PFSK-1 (cell line): ENCODE results near the gene PCDHAC1. TPM values are rescaled to one million over a fixed set of nuclear protein-coding genes. Genes with fewer than 3 reads are reported as not detected.

ENCODE experiments used
- FOXP2 ChIP-seq: optimal IDR thresholded peaks from 2 replicates; pipeline ENCODE3; 2011; ENCODE audit warnings: borderline replicate concordance, control low read depth, inconsistent platforms; ENCODE audit not compliant: insufficient read depth; ENCODE audit errors: extremely low read length, extremely low read depth
- POLR2AphosphoS5 ChIP-seq: IDR thresholded peaks from 2 replicates; pipeline ENCODE4 v1.6.1; 2012; ENCODE audit warnings: low read depth, mild to moderate bottlenecking, control low read depth, low read length, moderate library complexity
- SIN3A ChIP-seq: IDR thresholded peaks from 2 replicates; pipeline ENCODE4 v1.6.1; 2012; ENCODE audit warnings: mild to moderate bottlenecking, low read length, moderate library complexity, borderline replicate concordance; ENCODE audit not compliant: insufficient read depth
- TAF1 ChIP-seq: IDR thresholded peaks from 2 replicates; pipeline ENCODE4 v1.6.1; 2012; ENCODE audit warnings: low read length, control low read depth, borderline replicate concordance; ENCODE audit not compliant: insufficient read depth
- polyA plus RNA-seq: library from polyadenylated mRNA; unstranded; fragments of >200 nt; gene quantifications from one replicate; pipeline ENCODE4 v1.2.1, GENCODE V29; 2012; ENCODE audit warnings: low read depth, missing spikeins; ENCODE audit not compliant: insufficient read length
- TF ChIP-seq, protein P1 (sequence below), 2 experiments: IDR thresholded peaks; 2 replicates each; pipeline versions ENCODE4 v1.6.1 to v1.8.0; 2011 to 2012; ENCODE audit warnings: low read depth in 2 of 2, low read length in 2 of 2, control low read depth in 1 of 2, inconsistent platforms in 1 of 2, mild to moderate bottlenecking in 1 of 2, moderate library complexity in 1 of 2; ENCODE audit not compliant: insufficient read depth in 1 of 2

Gene PCDHAC1, protein sequence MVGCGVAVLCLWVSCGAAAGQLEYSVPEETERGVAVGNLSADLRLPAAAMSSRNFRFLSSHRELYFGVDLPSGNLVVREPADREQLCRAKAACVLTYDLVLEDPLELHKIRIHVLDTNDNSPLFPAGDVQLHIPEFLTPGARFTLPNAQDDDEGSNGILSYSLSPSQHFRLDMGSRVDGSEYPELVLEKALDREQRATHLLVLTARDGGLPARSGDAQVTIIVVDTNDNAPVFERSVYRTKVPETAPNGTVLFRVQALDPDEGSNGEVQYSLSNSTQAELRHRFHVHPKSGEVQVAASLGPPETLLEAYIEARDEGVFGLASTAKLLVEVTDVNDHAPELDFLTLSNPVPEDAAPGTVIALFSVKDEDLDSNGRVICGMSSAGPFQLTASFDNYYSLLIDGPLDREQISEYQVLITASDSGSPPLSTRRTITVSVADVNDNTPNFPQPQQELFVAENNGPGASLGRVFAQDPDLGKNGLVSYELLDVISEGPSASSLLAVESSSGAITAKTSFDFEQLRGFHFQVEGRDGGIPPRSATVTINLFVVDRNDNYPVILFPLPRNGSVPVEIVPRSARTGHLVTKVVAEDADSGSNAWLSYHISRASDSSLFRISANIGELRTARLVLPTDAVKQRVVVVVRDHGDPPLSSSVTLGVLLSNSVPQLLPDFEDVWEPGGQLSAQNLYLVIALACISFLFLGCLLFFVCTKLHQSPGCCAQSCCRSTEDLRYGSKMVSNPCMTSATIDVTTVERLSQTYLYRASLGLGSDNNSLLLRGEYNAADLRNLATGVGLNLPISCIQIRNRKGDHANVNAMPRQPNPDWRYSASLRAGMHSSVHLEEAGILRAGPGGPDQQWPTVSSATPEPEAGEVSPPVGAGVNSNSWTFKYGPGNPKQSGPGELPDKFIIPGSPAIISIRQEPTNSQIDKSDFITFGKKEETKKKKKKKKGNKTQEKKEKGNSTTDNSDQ
- polyA plus RNA-seq = 0.65 TPM

DNA sequence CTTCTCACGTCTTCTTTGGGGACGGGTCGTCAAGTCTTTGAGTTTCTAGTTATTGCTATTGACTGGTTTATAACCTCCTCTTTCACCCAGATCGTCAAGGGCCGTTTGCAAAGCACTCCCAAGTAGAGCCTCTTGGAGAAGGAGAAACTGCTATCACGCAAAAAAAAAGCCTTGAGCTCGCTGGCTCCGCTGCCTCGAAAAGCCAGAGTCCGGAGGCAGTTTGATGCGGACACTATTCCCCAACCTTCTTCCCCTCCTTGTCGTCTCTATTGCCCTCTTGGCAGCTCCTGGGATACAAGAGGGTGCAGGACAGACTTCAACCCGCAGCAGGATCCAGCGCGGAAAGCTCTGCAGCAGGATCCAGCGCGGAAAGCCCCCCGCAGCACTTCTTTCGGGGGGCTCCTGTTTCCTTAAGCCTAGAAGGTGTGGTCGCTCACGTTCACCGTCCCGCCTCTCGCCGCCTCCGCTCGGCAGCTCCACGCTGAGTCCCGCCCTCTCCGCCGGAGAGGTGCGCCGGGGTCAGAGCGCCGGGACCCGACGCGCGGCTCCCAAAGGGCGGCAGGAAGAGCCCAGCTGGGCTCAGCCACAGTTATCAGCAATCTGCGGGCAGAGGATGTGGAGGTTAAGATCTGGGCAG lies at the start of gene PCDHAC1:
Gene PCDHAC1, plus strand, starts transcription at position 494 of the 637 bp plus-strand sequence. CDS start 594 bp downstream, outside the sequence.
- TF ChIP-seq TAF1 = no peak
- TF ChIP-seq, protein P1, sequence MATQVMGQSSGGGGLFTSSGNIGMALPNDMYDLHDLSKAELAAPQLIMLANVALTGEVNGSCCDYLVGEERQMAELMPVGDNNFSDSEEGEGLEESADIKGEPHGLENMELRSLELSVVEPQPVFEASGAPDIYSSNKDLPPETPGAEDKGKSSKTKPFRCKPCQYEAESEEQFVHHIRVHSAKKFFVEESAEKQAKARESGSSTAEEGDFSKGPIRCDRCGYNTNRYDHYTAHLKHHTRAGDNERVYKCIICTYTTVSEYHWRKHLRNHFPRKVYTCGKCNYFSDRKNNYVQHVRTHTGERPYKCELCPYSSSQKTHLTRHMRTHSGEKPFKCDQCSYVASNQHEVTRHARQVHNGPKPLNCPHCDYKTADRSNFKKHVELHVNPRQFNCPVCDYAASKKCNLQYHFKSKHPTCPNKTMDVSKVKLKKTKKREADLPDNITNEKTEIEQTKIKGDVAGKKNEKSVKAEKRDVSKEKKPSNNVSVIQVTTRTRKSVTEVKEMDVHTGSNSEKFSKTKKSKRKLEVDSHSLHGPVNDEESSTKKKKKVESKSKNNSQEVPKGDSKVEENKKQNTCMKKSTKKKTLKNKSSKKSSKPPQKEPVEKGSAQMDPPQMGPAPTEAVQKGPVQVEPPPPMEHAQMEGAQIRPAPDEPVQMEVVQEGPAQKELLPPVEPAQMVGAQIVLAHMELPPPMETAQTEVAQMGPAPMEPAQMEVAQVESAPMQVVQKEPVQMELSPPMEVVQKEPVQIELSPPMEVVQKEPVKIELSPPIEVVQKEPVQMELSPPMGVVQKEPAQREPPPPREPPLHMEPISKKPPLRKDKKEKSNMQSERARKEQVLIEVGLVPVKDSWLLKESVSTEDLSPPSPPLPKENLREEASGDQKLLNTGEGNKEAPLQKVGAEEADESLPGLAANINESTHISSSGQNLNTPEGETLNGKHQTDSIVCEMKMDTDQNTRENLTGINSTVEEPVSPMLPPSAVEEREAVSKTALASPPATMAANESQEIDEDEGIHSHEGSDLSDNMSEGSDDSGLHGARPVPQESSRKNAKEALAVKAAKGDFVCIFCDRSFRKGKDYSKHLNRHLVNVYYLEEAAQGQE (IDR thresholded peaks at IDR 0.05; ENCODE audit: insufficient read depth in 1 of 2, low read depth in 2 of 2, low read length in 2 of 2) = no peak
- TF ChIP-seq POLR2AphosphoS5 = no peak
- TF ChIP-seq SIN3A = no peak
- TF ChIP-seq FOXP2 = no peak

DNA sequence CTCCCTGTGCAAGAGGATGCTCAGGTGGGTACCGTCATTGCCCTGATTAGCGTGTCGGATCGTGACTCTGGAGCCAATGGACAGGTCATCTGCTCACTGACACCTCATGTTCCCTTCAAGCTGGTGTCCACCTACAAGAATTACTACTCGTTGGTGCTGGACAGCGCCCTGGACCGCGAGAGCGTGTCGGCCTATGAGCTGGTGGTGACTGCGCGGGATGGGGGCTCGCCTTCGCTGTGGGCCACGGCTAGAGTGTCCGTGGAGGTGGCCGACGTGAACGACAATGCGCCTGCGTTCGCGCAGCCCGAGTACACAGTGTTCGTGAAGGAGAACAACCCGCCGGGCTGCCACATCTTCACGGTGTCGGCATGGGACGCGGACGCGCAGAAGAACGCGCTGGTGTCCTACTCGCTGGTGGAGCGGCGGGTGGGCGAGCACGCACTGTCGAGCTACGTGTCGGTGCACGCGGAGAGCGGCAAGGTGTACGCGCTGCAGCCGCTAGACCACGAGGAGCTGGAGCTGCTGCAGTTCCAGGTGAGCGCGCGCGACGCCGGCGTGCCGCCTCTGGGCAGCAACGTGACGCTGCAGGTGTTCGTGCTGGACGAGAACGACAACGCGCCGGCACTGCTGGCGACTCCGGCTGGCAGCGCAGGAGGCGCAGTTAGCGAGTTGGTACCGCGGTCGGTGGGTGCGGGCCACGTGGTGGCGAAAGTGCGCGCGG lies 49.4 kb upstream of the PCDHAC1 start:
- TF ChIP-seq, protein P1 (IDR thresholded peaks at IDR 0.05; ENCODE audit: insufficient read depth in 1 of 2, low read depth in 2 of 2, low read length in 2 of 2) = peak in 1 of 2 experiments; percentile 35; a peak in 1 of 4 replicates

DNA sequence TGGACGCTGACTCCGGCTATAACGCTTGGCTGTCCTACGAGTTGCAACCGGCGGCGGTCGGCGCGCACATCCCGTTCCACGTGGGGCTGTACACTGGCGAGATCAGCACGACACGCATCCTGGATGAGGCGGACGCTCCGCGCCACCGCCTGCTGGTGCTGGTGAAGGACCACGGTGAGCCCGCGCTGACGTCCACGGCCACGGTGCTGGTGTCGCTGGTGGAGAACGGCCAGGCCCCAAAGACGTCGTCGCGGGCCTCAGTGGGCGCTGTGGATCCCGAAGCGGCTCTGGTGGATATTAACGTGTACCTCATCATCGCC lies 48.9 kb upstream of the PCDHAC1 start:
- TF ChIP-seq SIN3A = no peak
- TF ChIP-seq, protein P1 (IDR thresholded peaks at IDR 0.05; ENCODE audit: insufficient read depth in 1 of 2, low read depth in 2 of 2, low read length in 2 of 2) = no peak

DNA sequence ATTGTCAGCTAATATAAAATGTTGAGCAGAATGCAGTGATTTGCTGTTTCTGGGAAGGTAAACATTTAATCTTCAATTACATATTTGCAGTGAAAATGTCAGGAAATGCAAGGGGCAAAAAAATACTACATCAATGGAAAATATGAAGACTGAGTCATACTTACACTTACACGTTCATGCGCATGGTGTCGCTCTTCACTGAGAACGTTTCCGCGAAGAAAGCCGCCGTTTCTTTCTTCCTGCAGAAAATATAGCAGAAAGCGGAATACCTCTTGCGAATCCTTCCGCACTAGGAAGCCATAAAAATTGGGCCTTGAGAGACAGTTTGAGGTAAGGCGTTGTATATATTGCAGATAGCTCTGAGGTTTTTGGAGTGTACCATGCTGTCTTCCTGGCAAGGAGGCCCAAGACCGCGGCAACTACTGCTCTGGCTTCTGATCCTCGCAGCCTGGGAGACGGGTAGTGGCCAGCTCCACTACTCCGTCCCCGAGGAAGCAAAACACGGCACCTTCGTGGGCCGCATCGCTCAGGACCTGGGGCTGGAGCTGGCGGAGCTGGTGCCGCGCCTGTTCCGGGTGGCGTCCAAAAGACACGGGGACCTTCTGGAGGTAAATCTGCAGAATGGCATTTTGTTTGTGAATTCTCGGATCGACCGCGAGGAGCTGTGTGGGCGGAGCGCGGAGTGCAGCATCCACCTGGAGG lies 44.1 kb upstream of the PCDHAC1 start, which contains the start of gene PCDHA13:
Gene PCDHA13, plus strand, starts transcription at position 236 of the 702 bp plus-strand sequence. Its CDS starts 145 bp downstream, at position 381.
- TF ChIP-seq SIN3A (no peak), POLR2AphosphoS5 (no peak), TAF1 (no peak), FOXP2 (no peak)
- TF ChIP-seq, protein P1 (IDR thresholded peaks at IDR 0.05; ENCODE audit: insufficient read depth in 1 of 2, low read depth in 2 of 2, low read length in 2 of 2) = no peak
